Measurements from ENCODE around the gene SEMA5A. TPM values are rescaled to one million over a fixed set of nuclear protein-coding genes. Genes with fewer than 3 reads are reported as not detected.

Gene SEMA5A
- total RNA-seq, 3 donors from 2014 or later = 0.03 to 0.26 (median 0.14) TPM

DNA sequence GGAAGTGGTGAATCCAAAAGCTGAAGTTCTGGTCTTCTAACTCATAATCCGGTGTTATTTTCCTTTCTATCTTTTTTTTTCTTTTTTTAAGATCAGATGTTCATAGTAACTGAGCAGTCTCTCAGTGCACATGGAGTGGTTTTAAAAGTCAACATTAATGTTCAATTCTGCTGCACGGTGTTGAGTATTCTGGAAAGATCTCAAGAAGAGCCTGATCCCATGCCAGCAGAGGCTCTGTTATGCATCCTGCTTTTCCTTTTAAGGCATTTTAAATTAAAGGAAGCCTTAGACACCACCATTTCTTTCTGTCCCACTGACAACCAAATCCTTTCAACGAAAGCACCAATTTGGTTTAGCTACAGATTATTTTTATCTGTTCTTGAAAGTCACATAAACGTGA, 33.4 kb downstream of the SEMA5A start:
- H3K27me3 Mint-ChIP-seq (ENCODE audit: low read depth) = no peaks in the 10 kb centered on the region

DNA sequence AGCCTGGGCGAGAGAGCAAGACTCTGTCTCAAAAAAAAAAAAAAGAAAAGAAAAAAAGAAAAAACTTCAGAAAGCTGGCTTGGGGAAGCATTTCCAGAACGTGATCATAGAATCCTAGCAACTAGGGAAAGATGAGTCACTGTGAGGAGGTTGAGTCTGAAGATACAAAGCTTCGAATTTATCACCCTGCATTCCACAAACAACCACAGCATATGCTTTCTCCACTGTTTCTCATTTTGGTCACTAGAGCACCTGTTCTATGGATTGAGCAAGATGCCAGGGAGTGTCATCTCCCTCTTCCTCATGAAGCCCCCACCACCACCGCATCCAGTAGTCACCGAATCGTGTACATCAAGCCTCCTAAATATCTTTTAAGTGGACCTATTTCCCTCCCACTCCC, 37.9 kb downstream of the SEMA5A start:
- no peak overlapping the region for H3K4me3 Mint-ChIP-seq
- ATAC-seq (no peak), DNase-seq (no peak)
- H3K9me3 Mint-ChIP-seq = peaks cover 10% of the 10 kb centered on the region
- no peaks in the 10 kb centered on the region for H3K36me3 Mint-ChIP-seq (ENCODE audit: insufficient read depth)
- H3K27me3 Mint-ChIP-seq (ENCODE audit: low read depth) = no peaks in the 10 kb centered on the region
- no peaks in the 10 kb centered on the region for H3K4me1 Mint-ChIP-seq (ENCODE audit: low read depth)

More for the DNA sequence above, 33.4 kb downstream of the SEMA5A start:
- Mint-ChIP-seq H3K9me3 (peaks cover 10% of the 10 kb centered on the region), H3K4me3 (no peak overlapping the region), H3K4me1 (ENCODE audit: low read depth) (no peaks in the 10 kb centered on the region), H3K36me3 (ENCODE audit: insufficient read depth) (no peaks in the 10 kb centered on the region)
- DNase-seq (no peak), ATAC-seq (no peak)

DNA sequence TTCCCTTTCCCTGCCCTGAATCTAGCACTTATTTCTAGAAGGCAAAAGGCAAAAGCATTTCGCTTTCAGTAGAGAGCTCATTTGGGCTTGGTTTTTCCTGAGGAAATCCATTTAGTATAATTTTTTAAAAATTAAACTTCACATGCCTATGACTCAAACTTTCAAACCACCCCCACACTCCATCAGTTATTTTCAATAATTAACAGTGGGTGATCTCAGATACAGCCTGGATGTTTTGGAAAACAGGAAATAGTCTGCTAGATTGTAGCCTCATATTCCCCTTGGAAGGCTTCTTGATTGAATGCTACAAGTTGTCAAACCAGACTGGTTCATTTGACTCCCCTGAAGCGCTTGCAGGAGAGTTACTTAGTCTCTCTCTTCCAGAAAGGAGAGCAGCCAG, 40.6 kb downstream of the SEMA5A start:
- no peaks in the 10 kb centered on the region for H3K36me3 Mint-ChIP-seq (ENCODE audit: insufficient read depth)
- DNase-seq (no peak), ATAC-seq (no peak)
- no peak overlapping the region for H3K4me3 Mint-ChIP-seq
- H3K9me3 Mint-ChIP-seq = peaks cover 10% of the 10 kb centered on the region
- H3K4me1 Mint-ChIP-seq (ENCODE audit: low read depth) = no peaks in the 10 kb centered on the region
- no peaks in the 10 kb centered on the region for H3K27me3 Mint-ChIP-seq (ENCODE audit: low read depth)

DNA sequence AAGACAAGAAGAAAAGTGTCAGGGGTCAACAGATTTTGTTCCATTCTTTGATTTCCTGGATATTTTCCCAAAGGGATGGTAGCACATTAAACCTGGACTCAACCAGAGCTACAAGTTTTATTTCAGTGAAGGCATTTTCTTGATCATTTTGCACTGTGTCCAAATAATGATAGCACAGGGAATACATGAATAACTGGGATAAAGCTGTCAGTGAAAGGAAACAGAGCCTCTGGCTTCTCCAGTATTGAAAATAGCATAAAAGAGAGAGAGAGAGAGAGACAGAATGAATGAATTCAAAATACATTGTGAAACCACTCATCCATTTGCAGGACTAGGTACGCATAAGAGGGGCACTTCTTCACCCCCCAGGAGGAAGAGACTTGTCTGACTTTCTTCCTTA, 43.0 kb downstream of the SEMA5A start:
- no peaks in the 10 kb centered on the region for H3K36me3 Mint-ChIP-seq (ENCODE audit: insufficient read depth)

DNA sequence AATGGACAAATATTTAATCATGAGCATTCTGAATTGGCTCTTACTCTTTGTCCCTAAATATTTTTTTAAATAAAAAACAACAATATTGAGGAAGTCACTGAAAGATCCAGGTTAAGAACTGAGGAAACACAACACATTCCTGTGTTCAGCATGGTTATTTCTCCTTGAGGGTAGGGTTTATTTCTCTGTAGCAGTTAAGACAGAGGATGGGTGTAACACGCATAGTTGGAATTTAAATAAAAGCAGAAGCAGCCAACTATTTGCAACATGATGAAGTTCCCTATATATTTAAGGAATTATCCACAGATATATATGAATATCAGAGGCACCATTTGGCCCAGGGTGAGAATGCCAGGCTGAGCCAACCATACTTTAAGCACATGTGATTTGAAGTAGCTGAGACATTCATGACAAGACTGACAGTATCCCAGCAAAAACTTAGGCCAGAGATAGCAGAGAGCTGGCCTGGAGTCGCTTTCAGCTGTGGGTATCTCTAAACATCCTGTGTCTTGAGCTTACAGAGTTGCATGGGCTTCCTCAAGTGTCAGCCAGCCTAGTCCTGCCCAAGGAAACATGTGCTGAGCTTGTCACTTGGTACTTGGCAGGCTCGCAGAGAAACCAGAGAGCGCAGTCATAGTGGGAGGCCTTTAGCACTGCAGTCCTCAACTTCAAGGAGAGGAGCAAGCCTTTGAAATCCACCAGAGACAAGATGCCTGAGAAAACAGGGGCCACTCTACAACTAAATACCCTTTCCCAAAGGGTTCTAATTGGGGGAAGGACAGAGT, 43.6 kb downstream of the SEMA5A start:
- Mint-ChIP-seq H3K27me3 (ENCODE audit: low read depth) (no peaks in the 10 kb centered on the region), H3K4me3 (no peak overlapping the region), H3K4me1 (ENCODE audit: low read depth) (no peaks in the 10 kb centered on the region), H3K9me3 (no peaks in the 10 kb centered on the region), H3K36me3 (ENCODE audit: insufficient read depth) (no peaks in the 10 kb centered on the region)
- no peak for DNase-seq
- no peak for ATAC-seq

More for the DNA sequence above, 43.0 kb downstream of the SEMA5A start:
- ATAC-seq (no peak), DNase-seq (no peak)
- peaks cover under 1% of the 10 kb centered on the region for H3K9me3 Mint-ChIP-seq
- no peak overlapping the region for H3K4me3 Mint-ChIP-seq
- no peaks in the 10 kb centered on the region for H3K4me1 Mint-ChIP-seq (ENCODE audit: low read depth)
- H3K27me3 Mint-ChIP-seq (ENCODE audit: low read depth) = no peaks in the 10 kb centered on the region

DNA sequence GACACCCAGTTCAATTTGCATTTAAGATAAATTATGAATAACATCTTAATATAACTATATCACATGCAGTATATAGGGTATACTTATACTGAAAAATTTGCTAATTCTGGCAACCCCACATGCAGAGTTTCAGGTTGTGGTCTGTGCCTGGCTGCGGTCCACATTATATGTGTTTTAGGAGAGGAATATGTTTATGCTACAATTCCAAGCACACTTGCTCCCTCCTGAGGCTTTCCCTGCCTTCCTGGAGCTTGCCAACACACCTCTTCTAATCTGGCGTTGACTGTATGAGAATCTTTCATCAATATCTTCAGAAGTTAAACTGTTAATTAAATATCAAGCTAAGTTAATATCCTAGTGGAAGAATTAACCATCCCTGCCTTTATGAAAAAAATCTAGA, 45.2 kb downstream of the SEMA5A start:
- H3K4me3 Mint-ChIP-seq = no peak overlapping the region
- no peaks in the 10 kb centered on the region for H3K36me3 Mint-ChIP-seq (ENCODE audit: insufficient read depth)
- H3K9me3 Mint-ChIP-seq = no peaks in the 10 kb centered on the region
- H3K27me3 Mint-ChIP-seq (ENCODE audit: low read depth) = no peaks in the 10 kb centered on the region
- ATAC-seq = no peak
- no peaks in the 10 kb centered on the region for H3K4me1 Mint-ChIP-seq (ENCODE audit: low read depth)
- no peak for DNase-seq

DNA sequence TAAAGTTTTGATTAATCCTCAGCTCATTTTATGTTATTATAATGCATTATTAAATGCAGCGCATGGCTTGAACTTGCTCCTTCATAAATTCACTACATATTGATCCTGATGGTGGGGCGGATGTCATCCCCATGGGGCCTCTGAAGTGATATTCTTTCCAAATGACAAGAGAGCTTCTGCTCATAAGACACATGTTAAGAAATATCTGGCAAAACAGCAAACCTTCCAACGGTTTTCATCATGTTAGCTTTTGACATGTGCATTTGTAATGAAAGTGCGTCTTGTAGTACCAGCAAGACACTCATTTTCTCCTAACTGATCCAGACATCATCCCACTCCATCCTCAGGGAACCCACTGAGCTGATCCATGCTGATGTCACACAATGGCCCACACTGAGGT, 45.7 kb downstream of the SEMA5A start:
- no peak for ATAC-seq
- Mint-ChIP-seq H3K36me3 (ENCODE audit: insufficient read depth) (no peaks in the 10 kb centered on the region), H3K27me3 (ENCODE audit: low read depth) (no peaks in the 10 kb centered on the region), H3K4me1 (ENCODE audit: low read depth) (no peaks in the 10 kb centered on the region), H3K9me3 (no peaks in the 10 kb centered on the region), H3K4me3 (no peak overlapping the region)
- DNase-seq = no peak

DNA sequence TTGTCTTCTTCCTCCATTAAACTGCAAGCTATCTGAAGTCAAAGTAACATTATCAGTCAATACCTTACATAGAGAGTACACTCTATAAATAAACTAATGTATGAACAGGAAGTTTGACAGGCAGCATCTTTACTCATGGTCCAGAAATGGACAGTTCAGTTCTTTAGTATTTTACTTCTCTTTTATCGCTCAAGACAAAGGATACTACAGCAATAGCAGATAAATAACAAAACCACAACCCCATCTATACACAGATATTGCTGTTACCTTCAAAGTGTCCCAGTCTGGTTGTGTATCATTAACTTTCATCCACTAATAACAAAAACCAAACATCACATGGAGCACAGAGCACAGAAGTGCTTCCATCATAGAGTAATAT, 46.4 kb downstream of the SEMA5A start:
- Mint-ChIP-seq H3K27me3 (ENCODE audit: low read depth) (no peaks in the 10 kb centered on the region), H3K36me3 (ENCODE audit: insufficient read depth) (no peaks in the 10 kb centered on the region), H3K4me3 (no peak overlapping the region), H3K9me3 (no peaks in the 10 kb centered on the region), H3K4me1 (ENCODE audit: low read depth) (no peaks in the 10 kb centered on the region)
- no peak for ATAC-seq
- no peak for DNase-seq

DNA sequence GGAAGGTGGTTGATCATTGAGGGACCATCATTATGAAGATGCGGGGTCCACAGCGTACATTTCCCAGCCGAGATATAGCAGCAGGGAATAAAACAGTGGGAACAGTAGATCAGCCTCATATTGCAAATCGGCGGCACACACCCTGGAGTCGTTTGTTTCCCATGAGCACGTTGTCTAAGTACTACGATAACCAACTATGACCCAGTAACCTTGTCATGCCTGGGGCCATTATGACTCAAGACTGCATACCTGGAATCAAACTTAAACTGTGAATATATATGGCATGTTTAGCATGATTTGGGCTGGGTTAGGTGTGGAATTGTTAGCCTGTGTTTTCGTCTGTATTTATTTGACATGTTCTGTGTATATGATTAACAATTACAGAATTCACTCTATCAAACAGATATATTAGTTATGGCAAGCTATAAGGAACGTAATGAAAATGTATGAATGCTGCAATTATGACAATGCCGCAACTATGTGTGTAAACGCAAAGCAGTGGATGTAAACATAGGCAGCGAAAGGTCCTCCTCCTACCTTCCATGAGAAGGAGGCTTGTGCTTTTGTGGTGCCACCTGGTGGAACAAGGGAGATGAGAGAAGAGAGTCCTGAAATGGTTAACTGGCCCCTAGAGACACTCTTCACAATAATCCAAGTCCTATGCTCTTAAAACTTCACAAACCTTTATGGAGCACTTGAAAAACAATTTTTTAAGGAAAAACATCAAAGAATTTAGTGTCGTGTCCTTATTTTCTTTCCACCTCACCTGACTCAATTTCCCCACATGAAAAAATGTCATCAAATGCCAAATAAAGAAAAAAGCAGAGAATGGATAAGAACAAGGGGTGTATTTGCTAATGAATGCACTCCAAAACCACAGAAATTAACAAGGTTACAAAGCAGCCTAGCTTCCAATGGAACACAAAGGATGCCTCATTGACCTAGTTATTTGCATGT, 47.1 kb downstream of the SEMA5A start:
- H3K27me3 Mint-ChIP-seq (ENCODE audit: low read depth) = no peaks in the 10 kb centered on the region
- H3K4me3 Mint-ChIP-seq = no peak overlapping the region
- DNase-seq (no peak), ATAC-seq (no peak)
- no peaks in the 10 kb centered on the region for H3K36me3 Mint-ChIP-seq (ENCODE audit: insufficient read depth)
- no peaks in the 10 kb centered on the region for H3K4me1 Mint-ChIP-seq (ENCODE audit: low read depth)
- no peaks in the 10 kb centered on the region for H3K9me3 Mint-ChIP-seq

DNA sequence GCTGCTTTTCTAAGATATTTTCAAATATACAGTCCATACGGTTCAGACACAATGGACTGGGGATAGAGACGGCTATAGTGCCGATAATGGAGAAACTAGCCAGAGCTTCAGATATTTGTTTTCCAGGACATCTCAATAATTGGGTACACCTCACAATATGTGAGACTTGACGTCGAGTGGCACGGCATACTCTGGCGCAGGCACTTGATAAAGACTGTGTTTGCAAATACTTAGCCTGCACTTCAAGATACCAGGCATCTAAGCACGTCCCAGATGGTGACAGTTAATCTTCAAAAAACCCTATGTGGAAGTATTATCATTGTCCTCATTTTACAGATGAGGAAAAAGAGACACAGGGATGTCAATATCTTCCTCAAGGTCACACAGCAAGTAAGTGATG, 48.5 kb downstream of the SEMA5A start:
- no peaks in the 10 kb centered on the region for H3K9me3 Mint-ChIP-seq
- no peaks in the 10 kb centered on the region for H3K4me1 Mint-ChIP-seq (ENCODE audit: low read depth)
- no peak overlapping the region for H3K4me3 Mint-ChIP-seq
- no peak for ATAC-seq
- DNase-seq = no peak
- no peaks in the 10 kb centered on the region for H3K36me3 Mint-ChIP-seq (ENCODE audit: insufficient read depth)
- no peaks in the 10 kb centered on the region for H3K27me3 Mint-ChIP-seq (ENCODE audit: low read depth)

DNA sequence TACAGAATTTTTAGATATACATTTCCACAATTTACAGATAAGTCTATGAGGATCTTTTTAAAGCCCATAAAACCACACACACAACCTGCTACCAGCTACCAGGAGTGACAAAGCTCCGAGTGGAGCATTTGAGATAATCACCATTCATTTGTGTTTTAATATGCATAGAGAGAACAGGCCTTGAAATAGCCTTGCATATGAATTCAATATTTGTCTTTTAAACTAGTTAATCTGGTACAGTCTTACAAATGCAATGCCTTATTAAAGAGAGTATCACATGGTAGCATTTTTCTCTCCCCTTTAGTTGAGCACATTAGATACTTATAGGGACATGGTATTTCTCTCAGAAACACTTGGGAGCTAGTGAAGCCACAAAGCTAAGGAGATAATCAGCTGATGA, 49.1 kb downstream of the SEMA5A start:
- Mint-ChIP-seq H3K36me3 (ENCODE audit: insufficient read depth) (no peaks in the 10 kb centered on the region), H3K4me1 (ENCODE audit: low read depth) (no peaks in the 10 kb centered on the region), H3K27me3 (ENCODE audit: low read depth) (no peaks in the 10 kb centered on the region), H3K4me3 (no peak overlapping the region), H3K9me3 (no peaks in the 10 kb centered on the region)
- DNase-seq = no peak
- ATAC-seq = no peak

DNA sequence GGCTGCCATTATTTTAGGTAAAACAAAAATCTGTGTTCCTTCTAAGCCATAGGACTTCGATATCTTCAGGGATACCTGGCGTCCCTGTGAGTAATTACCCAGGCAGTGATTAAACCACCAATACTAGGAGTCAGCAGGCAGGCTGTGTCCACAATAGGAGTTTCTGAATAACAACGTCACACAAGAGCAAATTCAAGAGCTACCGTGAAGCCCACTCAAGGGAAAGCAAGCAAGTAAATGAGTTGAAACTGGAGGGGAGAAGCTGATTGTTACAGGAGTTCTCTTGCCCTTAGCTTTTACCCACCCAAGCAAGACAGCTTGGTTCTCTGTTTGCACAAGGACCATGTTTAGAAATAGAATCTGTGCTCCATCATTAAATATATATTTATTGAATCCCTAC, 50.8 kb downstream of the SEMA5A start:
- no peak for DNase-seq
- H3K4me3 Mint-ChIP-seq = no peak overlapping the region
- no peaks in the 10 kb centered on the region for H3K4me1 Mint-ChIP-seq (ENCODE audit: low read depth)
- H3K27me3 Mint-ChIP-seq (ENCODE audit: low read depth) = no peaks in the 10 kb centered on the region
- no peaks in the 10 kb centered on the region for H3K36me3 Mint-ChIP-seq (ENCODE audit: insufficient read depth)
- no peaks in the 10 kb centered on the region for H3K9me3 Mint-ChIP-seq
- no peak for ATAC-seq

DNA sequence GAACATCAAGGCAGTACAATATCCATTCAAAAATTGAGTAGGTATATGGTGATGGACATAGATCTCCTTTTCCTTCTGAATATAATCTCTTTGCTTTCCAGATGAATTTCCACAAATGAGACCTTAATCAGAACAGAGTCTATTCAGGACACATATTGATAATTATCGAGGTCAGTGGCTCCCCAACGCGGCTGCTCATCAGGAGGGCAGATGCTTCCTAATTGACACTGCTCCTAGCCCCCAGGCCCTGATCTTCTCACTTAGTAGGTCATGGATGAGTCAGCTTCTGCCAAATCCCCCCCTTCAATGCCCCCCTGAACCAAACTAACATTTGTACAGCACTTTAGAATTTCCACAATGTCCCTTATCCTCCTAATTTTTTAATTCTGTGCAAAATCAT, 51.6 kb downstream of the SEMA5A start:
- no peaks in the 10 kb centered on the region for H3K27me3 Mint-ChIP-seq (ENCODE audit: low read depth)
- H3K4me3 Mint-ChIP-seq = no peak overlapping the region
- H3K36me3 Mint-ChIP-seq (ENCODE audit: insufficient read depth) = no peaks in the 10 kb centered on the region
- DNase-seq = no peak
- no peak for ATAC-seq
- no peaks in the 10 kb centered on the region for H3K4me1 Mint-ChIP-seq (ENCODE audit: low read depth)
- no peaks in the 10 kb centered on the region for H3K9me3 Mint-ChIP-seq

DNA sequence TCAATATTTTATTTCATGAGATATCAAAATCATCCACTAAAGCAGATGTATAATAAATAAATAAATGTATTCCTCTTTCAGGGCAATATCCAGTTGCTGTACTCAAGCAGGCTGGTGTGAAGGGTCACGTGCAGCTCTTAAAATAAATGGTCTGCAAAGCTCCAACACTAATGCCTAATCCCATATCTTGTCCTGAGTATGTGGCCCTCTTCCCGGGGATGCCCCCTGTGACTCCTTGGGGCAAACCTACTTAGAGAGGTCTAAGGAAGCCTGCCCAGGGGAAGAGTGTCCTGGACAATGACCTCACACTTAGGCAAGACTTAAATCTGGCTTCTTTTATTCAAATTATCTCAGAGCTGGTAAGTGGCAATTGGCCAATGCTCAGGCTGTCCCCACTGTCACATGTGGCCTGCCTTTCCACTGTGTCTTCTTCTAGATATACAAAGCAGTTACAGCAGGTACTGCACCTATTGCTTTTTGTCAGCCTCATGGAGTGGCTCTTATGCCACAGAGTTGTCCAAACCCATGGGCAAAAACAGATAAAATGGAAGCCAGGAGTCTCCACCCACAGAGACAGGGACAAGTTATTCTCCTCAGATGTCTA, 55.3 kb downstream of the SEMA5A start:
- DNase-seq (no peak), ATAC-seq (no peak)
- H3K36me3 Mint-ChIP-seq (ENCODE audit: insufficient read depth) = no peaks in the 10 kb centered on the region
- no peaks in the 10 kb centered on the region for H3K9me3 Mint-ChIP-seq
- H3K4me1 Mint-ChIP-seq (ENCODE audit: low read depth) = no peaks in the 10 kb centered on the region
- no peaks in the 10 kb centered on the region for H3K27me3 Mint-ChIP-seq (ENCODE audit: low read depth)
- no peak overlapping the region for H3K4me3 Mint-ChIP-seq

Data from activated T-cell treated with anti-CD3 and anti-CD28 coated beads, Interleukin-2, amount 50 U/mL, for 4 hours (primary cell).